NCI-H2107 treated with DMSO at 0.1 percent for 48 hours (cell line): ENCODE data around the gene DEPDC4.
A peak's percentile ranks its signal among the peaks of the same experiment; 100 is the strongest.

ENCODE experiments used
- DNase-seq: peaks from one replicate; lab custom pipeline; 2025; ENCODE audit not compliant: unreplicated experiment; lab: John Stamatoyannopoulos, UW

DEPDC4 gene

DNA sequence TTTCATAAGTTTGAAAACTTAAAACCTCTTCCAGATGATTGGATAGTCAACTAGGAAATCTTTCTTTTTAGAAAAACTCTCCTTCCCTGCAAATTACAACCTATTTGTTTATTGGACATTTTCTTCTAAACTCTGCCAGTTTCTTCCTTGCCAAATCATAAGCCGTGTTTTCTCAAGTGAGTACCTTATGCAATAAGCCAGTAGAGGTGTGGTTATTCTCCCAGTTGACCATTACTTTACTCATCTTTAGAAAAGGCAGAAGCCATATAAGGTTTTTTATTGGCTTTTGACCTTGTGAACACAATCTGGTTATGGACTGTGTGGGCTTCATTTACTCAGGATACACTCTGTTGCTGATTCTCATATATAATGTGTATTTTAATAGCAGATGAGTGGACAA, 51.7 kb downstream of the DEPDC4 start:
- no peak for DNase-seq

- no peak for DNase-seq
These were observed 52.4 kb downstream of the DEPDC4 start for GRCh38 chr12:100214518-100214917.

- no peak for DNase-seq
These were observed 53.6 kb downstream of the DEPDC4 start for GRCh38 chr12:100213016-100213891.

- no peak for DNase-seq
These were observed 55.2 kb downstream of the DEPDC4 start for GRCh38 chr12:100211698-100212097.

DNA sequence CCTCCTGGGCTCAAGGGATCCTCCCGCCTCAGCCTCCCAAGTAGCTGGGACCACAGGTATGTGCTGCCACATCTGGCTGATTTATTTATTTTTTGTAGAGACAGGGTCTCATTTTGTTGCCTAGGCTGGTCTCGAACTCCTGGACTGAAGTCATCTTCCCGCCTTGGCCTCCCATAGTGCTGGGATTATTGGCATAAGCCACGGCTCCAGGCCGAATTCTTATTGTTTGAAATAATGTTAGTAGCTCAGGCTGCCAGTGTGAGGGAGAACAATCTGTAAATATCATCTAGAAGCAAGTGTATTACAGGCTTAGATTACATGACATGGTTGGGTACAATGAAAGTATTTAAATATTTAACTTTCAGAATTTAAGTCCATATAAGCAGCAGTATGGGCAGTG, 58.0 kb downstream of the DEPDC4 start:
- no peak for DNase-seq

DNA sequence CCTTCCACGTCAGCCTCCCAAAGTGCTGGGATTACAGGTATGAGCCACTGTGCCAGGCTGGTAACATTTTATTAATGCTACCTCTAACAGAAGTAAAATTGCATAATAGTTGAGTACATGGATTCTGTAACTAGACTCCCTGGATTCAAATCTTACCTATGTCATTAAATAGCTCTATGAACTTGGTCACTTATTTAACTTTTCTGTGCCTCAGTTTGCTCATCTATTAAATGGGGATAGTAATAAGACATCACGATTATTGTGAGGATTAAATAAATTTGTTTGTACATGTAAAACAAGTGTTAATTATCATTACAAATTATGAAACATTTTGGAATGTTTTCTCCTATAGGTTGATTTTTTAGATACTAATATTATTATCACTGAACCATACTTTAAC, 59.6 kb downstream of the DEPDC4 start:
- no peak for DNase-seq

DNA sequence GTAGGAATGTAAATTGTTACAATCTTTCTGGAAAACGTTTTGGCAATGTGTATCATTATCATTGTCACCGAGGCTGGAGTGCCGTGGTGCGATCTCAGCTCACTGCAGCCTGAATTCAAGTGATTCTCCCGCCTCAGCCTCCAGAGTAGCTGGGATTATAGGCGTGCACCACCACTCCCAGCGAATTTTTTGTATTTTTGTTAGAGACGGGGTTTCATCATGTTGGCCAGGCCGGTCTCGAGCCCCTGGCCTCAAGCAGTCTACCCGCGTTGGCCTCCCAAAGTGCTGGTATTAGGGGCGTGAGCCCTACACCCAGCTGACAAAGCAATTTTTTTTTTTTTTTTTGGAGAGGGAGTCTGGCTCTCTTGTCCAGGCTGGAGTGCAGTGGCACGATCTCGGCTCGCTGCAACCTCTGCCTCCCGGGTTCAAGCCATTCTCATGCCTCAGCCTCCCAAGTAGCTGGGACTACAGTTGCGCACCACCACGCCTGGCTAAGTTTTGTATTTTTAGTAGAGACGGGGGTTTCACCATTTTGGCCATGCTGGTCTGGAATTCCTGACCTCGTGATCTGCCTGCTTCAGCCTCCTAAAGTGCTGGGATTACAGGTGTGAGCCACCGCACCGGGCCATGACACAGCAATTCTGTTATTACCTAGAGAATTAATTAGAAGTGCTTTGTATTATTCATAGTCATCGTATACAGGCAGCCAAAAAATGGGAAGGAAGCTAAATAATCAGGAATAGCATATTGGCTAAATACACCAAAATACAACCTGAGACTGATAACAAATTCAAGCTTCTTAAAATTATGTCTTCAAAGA, 65.1 kb downstream of the DEPDC4 start:
- no peak for DNase-seq

GRCh38 chr12:100200463-100201181, 66.3 kb downstream of the DEPDC4 start, which contains the start of gene ACTR6:
Gene ACTR6, plus strand, starts transcription at chr12:100200815. Its CDS starts 37 bp downstream, at chr12:100200852.
- DNase-seq, result peak; percentile 96

- peak; percentile 65 for DNase-seq
These were observed 67.3 kb downstream of the DEPDC4 start for GRCh38 chr12:100199347-100200149.

DNA sequence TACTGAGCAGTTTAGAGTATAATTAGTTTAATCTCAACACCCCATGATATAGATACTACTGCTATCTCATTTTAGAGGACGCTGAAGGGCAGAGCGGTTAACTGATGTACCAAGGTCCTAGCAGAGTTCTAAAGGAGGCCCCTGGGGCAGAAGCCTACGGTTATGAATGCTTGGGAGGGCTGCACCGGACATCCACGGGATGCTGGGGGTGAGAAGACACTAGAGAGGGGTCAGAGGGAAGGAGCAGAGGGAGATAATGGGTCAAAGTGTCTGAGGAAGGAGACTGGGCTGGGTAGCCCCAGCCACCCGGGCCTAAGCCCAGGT, 67.9 kb downstream of the DEPDC4 start:
- DNase-seq, result peak; percentile 18

- no peak for DNase-seq
These were observed 69.4 kb downstream of the DEPDC4 start for GRCh38 chr12:100197486-100197885.

DNA sequence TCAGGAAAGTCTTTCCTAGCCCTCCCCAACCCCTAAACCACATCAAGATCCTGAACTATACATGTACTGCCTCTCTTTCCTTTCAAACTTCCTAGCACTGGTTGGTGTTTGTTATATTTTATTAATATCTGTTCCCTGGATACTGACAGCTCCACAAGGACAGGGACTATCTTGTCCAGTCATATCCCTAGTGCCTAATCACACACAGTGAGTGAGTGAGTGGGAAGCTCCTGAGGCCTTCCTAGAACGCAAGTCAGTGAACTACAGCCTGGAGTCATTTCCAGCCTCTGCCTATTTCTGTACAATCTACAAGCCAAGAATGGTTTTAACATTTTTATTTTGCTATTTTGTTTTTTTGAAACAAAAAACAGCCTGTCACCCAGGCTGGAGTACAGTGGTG, 73.8 kb downstream of the DEPDC4 start:
- no peak for DNase-seq
